HG03342 (cell line): ENCODE measurements around the gene MARCOL.

Experiments used
- ATAC-seq: cut with Tn5 transposase; IDR thresholded peaks from one replicate; pipeline ENCODE4 v1.9.1; 2021; ENCODE audit warnings: mild to moderate bottlenecking, moderate library complexity; ENCODE audit not compliant: unreplicated experiment

MARCOL gene

GRCh38 chr5:148238418-148238794, at the start of gene MARCOL:
Gene MARCOL, plus strand, starts transcription at chr5:148238525. Its CDS starts 73 bp downstream, at chr5:148238598.
- no peak for ATAC-seq

GRCh38 chr5:148191010-148191409, 47.3 kb upstream of the MARCOL start:
- ATAC-seq, result no peak

- ATAC-seq, result no peak
Observed at GRCh38 chr5:148193202-148193601, 45.1 kb upstream of the MARCOL start.

GRCh38 chr5:148201151-148201550, 37.2 kb upstream of the MARCOL start:
- ATAC-seq, result no peak

- ATAC-seq, result no peak
Observed at GRCh38 chr5:148202531-148203203, 35.7 kb upstream of the MARCOL start, which contains the start of gene SPINK6. Gene SPINK6, plus strand, starts transcription at chr5:148203042. Its CDS starts 55 bp downstream, at chr5:148203097.

- no peak for ATAC-seq
Observed at GRCh38 chr5:148205044-148205806, 33.1 kb upstream of the MARCOL start.

GRCh38 chr5:148205865-148206264, 32.5 kb upstream of the MARCOL start:
- ATAC-seq, result no peak

GRCh38 chr5:148206620-148207019, 31.7 kb upstream of the MARCOL start:
- no peak for ATAC-seq

GRCh38 chr5:148208226-148208625, 30.1 kb upstream of the MARCOL start:
- no peak for ATAC-seq

- no peak for ATAC-seq
Observed at GRCh38 chr5:148209151-148209770, 29.1 kb upstream of the MARCOL start.

- no peak for ATAC-seq
Observed at GRCh38 chr5:148214665-148215185, 23.6 kb upstream of the MARCOL start.

- ATAC-seq, result no peak
Observed at GRCh38 chr5:148221508-148221907, 16.8 kb upstream of the MARCOL start.

GRCh38 chr5:148224117-148224742, 14.1 kb upstream of the MARCOL start:
- ATAC-seq, result no peak

- ATAC-seq, result no peak
Observed at GRCh38 chr5:148228392-148228984, 9.8 kb upstream of the MARCOL start.

GRCh38 chr5:148229840-148230239, 8.5 kb upstream of the MARCOL start:
- ATAC-seq, result no peak

- ATAC-seq, result no peak
Observed at GRCh38 chr5:148230240-148230639, 8.1 kb upstream of the MARCOL start.

- no peak for ATAC-seq
Observed at GRCh38 chr5:148237785-148238417, 424 bp upstream of the MARCOL start.

- no peak for ATAC-seq
Observed at GRCh38 chr5:148248894-148249293, 10.6 kb downstream of the MARCOL start.

- ATAC-seq, result no peak
Observed at GRCh38 chr5:148255456-148255855, 17.1 kb downstream of the MARCOL start.

GRCh38 chr5:148259288-148259687, 21.0 kb downstream of the MARCOL start:
- ATAC-seq, result no peak
